Ishikawa (cell line): Measurements from ENCODE around the gene THRB.

ENCODE experiments used
- CREB1 ChIP-seq: IDR thresholded peaks from 2 replicates; pipeline ENCODE4 v1.6.1; 2012; ENCODE audit warnings: low read depth
- USF1 ChIP-seq: IDR thresholded peaks from 2 replicates; pipeline ENCODE4 v1.6.1; 2012

GRCh38 chr3:24128199-24129005, 366.2 kb downstream of the THRB start:
- TF ChIP-seq USF1 (no peak), CREB1 (no peak)
